DND-41 (cell line): Measurements from ENCODE around the gene ZNF488.

Source experiments
- EZH2 ChIP-seq: IDR thresholded peaks from 3 replicates; pipeline ENCODE4 v1.6.1; 2012; ENCODE audit warnings: borderline replicate concordance, low read depth, mild to moderate bottlenecking, moderate library complexity, low read length, inconsistent platforms; ENCODE audit not compliant: severe bottlenecking
- TF ChIP-seq, protein P1 (sequence below): IDR thresholded peaks from 2 replicates; pipeline ENCODE4 v1.5.1; 2012; ENCODE audit warnings: borderline replicate concordance, low read length, moderate library complexity, mild to moderate bottlenecking; ENCODE audit not compliant: poor library complexity, severe bottlenecking; ENCODE audit errors: extremely low read depth

DNA sequence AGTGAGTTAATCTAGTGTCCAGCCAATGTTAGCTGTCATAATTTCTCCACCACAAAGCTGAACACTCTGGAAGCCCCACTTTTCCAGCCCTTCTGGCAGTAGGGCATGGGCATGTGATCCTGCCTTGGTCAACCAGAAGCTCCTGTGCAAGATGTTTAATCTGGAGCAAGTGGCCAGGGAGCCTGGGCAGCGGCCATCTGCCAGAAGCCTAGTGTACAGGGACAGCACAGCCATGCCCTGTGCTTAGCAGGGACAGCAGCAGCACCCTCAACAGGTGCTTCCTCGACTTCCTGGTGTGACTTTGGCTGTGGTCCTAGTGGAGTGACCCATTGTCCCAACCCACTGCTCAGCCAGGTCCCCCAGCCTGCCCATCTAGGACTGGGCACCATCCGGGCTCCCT is 25.6 kb downstream of the ZNF488 start:
- TF ChIP-seq, protein P1, sequence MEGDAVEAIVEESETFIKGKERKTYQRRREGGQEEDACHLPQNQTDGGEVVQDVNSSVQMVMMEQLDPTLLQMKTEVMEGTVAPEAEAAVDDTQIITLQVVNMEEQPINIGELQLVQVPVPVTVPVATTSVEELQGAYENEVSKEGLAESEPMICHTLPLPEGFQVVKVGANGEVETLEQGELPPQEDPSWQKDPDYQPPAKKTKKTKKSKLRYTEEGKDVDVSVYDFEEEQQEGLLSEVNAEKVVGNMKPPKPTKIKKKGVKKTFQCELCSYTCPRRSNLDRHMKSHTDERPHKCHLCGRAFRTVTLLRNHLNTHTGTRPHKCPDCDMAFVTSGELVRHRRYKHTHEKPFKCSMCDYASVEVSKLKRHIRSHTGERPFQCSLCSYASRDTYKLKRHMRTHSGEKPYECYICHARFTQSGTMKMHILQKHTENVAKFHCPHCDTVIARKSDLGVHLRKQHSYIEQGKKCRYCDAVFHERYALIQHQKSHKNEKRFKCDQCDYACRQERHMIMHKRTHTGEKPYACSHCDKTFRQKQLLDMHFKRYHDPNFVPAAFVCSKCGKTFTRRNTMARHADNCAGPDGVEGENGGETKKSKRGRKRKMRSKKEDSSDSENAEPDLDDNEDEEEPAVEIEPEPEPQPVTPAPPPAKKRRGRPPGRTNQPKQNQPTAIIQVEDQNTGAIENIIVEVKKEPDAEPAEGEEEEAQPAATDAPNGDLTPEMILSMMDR, result no peak
- no peak for TF ChIP-seq EZH2
